Activated CD8-positive, alpha-beta memory T cell treated with anti-CD3 and anti-CD28 coated beads, Interleukin-2, amount 50 U/mL, for 1 hour (primary cell): Measurements from ENCODE around the gene NTMT1.
"Not testable (repeated sequence)": the region's sequence is repeated elsewhere in the genome, so short reads cannot be mapped to it uniquely, and the experiment has no call there.

Experiments used
- DNase-seq: peaks from one replicate; pipeline ENCODE4 v3.0.0-alpha.2; 2020; ENCODE audit errors: extremely low read depth

NTMT1 gene

DNA sequence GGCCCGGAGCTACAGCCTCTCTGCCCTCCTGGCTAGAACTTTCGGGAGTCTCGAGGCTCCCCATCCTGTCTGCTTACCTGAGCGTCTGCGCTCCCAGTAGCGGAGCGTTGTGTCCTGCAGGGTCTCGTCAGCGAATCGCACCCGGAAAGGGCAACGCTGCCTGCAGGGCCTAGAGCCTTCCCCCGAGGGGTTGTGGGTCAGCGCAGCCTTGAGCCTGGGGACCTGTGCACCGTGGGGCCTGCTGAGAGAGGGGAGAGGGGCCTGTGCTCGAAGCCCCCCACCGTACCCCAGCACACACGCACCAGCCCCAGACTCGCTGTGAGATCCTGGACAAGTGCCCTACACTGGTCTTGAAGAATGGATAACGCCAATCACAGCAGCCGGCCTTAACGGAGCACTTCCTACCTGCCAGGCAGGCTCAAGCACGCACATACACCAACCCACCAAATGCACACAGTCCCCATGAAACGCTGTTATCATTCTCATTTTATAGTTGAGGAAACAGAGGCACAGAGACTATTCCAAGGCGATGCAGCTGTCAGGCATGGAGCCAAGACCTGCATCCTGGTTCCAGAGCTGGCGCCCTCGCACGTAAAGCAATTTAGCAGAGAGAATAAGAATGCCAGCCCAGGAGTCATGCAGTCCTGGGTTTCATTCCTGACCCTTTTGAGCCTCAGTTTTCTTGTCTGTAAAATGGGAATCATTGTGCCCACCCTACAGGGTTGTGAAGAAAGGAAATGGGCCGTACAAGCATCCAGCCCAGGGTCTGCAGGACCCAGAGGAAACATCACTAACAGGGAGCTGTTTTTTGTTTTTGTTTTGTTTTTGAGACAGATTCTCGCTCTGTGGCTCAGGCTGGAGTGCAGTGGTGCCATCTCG is 10.3 kb upstream of the NTMT1 start:
- DNase-seq = no peak

DNA sequence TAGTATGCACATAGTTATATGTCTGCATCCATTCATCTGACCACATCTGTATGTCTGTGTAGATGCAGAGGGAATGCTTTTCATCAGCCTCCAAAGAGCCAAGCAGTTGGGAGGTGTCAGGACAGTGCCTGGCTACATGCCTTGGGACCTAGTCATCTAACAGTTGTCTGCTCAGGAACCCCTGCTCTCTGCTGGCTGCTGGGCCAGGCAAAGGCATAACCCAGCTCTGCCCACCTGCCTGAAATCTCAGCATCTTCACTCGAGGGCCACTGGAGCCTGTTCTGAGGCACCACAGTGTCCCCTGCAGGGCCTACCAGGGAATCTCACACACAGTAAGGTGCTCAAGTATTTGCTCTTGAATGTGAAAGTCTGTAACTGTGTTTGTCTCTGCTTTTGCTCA is 8.8 kb upstream of the NTMT1 start:
- DNase-seq = no peak

DNA sequence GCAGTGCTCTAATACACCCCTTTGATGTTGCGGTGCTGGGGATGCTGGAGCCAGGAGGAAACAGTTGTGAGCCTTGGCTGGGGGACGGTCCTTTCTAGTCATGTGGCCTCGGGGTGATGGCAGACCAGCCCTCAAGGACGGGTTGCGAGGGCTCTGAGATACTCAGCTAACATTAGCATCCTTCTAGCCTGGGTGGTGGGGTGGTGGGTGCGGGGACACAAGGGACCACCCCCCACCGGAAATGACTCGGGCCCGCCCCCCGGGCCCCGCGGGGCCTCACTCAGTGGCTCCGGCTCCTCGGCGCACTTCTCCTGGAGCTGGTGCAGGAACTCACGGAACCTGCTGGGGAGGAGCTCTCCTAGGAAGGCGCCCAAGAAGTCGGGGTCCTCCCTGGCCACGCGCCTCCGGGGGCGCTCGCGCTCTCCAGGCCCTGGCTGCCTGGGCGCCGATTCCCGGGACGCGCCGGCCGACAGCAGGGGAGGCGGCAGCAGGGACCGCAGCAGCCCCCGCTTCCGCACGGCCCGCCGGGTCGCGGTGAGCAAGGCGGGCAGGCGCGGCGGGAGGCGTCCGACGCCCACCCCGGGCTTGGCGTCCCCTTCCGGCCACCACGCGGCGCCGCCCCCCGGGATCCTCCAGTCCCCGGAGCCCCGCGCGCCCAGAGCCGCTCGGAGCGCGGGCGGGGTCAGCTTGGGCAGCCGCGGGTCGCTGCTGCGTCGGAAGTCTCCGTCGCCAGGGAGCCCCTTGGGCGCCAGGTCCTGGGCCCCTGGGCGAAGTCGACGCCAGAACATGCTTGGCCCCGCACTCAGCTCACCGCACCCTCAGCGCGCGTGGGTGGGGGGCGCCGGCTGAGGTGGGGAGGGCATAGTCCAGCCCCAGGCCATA is 5.9 kb upstream of the NTMT1 start:
- DNase-seq = no peak

DNA sequence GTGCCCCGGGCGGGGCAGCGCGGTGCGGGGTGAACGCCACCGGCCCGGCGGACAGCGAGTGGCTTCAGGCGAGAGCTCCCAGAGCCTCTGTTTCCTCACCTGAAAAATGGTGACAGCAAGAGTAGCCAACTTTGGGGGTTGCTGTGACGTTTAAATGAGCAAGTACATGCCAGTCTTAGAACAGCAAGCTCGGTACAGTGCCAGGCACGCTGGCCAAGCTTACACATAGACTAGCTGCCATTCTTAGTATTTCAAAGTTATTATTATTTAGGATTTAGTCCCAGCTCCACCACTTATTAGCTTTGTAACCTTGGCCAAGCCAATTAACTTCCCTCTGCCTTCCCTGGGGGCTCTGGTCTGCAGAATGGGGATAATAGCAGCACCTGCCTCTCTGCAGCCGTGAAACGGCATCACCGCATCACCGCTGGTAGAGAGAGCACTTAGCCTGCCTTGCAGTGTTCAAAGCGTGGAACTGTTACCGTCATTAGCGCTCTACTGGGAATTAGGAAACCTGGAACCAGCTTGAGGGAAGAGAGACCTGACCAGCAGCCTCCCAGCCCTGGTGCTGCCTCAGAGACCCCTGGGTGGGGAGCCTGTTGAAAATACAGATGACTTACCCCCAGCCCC is 5.2 kb upstream of the NTMT1 start, which contains the start of gene C9orf50:
TSS of gene C9orf50 (minus strand) at position 433 of the 627 bp plus-strand sequence. CDS start 527 bp downstream, outside the sequence.
- DNase-seq = no peak

DNA sequence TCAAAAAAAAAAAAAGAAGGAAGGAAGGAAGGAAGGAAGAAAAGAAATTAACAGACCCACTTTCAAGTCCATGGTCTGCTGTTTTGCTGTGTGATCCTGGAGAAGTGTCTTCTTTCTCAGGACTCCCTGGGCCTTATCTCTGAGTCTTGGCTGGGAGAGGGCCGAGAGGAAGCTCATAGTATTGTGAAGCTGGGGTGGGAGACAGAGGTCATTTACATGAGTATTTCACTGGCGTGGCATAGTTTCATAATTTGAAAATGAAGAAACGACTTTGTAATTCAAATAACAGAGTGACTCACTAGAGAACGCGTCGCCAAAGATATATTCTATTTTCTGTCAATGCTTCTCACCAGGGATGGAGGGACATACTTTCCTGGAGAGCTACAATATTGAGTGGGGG is 2.6 kb upstream of the NTMT1 start:
- no peak for DNase-seq

DNA sequence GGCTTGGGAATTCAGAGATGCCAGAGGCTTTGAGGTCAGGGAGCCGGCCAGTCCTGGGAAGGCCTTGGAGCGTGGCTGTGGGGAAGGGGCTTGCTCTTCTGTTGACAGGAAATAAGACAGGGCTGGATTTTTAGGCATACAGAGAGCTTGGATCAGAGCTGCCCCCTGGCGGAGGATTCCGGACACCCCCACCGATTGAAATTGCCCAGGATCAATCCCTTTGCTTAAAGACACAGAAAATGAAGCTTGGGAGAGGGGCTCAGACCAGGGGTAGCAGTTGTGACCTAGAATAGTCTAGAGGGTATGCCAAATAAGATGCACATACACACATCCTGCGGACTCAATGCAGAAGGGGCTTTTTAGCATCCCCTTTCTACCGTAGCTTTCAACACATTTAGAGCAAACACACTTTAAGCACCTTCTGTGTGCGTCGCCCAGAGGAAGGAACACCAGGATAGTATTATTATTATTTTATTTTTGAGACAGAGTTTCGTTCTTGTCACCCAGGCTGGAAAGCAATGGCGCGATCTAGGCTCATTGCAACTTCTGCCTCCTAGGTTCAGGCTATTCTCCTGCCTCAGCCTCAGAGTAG is 1.7 kb upstream of the NTMT1 start:
- DNase-seq = no peak

DNA sequence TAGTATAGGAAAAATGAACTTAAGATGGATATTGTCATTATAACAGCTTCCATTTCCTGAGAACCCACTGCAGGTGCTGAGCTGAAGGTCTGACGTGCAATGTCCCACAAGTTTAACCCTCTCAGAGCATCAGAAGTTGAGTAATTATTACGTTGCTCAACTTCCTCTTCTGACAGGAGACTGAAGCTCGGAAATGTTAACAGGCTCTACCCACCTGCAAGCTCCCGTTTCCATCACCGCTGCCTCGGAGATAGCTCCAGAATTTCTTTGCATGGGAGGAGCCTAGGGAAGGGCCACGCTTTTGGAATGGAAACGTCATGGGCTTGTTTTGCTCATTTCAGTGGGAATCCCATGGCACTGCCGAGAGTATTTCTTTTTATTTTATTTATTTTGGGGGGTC is 1.0 kb upstream of the NTMT1 start:
- DNase-seq = no peak

DNA sequence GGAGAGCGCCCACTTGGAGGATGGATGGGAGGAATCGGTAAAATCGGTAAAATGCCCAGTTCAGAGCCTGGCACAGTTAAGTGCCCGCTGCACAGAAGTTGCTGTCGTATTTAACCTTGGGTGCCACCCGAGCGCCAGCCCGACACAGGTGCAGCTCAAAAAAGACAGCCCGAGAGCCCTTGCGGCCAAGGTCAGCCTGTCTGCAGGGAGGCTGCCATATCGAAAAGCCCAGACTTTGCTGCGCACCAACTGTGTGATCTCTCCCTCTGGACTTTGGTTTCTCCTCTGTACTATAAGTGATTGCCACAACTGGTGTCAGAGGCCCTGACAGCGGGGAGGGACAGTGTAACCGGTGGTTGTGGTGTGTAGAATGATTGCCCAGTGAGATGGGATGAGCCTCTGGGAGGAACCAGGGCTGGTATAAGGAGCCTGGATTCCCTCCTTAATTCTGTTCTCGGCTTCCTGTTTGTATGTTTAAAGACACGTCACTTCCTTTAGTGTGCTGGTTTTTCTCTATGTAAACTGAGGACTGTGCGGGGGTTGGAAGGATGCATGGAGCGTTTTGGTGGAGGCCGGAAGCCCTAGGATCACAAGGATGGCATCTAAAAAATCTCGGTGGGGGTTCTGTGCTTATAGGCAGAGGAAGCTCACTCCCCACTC is 792 bp downstream of the NTMT1 start:
- DNase-seq = no peak

DNA sequence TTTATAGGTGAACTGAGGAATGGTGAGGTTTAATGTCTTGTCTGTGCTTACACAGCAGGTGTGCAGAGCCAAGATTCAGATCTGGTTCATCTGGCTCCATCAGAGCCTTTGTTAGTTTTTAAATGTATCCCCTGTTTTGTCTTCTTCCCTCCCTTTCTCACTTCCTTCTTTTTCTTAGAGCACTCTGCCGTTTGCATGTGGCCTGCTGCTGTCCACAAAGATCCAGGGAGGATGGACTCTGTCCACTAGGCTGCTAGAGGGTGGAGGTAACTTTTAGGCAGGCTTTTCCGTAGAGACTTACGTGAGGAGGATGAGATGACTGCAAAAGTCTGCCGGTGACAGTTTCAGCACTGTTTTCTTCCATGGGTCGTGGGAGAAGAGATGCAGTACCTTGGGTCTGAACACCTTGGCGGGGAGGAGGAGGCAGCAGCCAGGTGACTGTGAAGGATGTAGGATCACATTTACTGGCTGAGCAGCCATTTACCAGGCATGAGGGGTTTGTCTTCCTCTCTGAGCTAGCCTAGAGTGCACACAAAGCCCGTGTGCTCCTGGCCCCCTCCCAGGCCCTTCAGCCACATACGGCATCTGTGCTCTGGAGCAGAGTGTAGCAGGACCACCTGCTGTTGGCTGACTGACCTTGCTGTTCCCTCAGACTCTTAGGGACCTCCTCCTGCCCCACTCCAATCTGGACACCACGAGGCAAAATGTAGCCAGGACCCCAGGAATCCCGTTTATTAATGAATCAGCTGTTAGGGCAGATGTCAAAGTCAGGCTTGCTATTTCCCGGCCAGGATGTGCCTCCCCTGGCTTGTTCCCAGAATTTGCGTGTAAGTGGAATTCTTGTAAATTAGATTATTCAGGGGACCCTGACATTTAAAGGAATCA is 1.8 kb downstream of the NTMT1 start:
- DNase-seq = no peak

DNA sequence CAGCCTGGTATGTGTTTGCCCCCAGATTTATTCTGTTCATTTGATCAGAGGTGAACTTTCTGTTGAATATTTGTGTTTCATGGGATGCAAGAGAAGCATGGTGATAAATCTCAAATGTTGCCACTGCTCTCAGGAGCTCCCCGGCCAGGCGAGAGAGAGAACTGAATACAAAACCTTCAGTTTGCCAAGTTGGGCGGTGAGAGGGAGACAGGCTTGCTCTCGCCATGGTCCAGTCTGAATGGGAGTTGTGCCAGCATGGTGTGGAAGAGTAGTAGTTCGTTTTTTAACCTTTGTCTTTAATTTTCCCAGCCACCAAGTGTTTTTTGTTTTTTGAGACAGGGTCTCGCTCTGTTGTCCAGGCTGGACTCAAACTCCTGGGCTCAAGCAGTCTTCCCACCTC is 2.7 kb downstream of the NTMT1 start:
- DNase-seq = no peak

DNA sequence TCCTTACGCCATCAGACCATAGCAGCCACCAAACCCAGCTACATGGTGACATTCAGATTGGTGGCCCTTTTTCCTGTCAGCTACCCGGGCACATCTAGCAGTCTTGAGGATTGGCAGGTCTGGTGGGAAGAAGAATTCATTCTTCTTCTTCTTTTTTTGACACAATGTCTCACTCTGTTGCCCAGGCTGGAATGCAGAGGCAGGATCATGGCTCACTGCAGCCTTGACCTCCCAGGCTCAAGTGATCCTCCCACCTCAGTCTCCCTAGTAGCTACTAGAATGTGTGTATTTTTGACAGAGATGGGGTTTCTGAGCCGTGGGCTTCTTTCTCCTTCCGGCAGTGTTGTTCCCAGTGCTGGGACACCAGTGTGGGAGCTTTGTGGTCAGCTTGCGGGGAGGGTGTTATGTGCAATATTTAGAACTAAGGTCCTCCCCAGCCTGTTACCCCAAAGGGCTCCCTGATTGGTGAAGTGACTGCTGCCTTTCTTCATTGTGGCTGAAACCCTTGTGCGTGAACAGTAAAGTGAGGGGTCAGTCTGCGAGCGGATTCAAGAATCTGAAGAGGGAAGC is 3.4 kb downstream of the NTMT1 start:
- DNase-seq = no peak

DNA sequence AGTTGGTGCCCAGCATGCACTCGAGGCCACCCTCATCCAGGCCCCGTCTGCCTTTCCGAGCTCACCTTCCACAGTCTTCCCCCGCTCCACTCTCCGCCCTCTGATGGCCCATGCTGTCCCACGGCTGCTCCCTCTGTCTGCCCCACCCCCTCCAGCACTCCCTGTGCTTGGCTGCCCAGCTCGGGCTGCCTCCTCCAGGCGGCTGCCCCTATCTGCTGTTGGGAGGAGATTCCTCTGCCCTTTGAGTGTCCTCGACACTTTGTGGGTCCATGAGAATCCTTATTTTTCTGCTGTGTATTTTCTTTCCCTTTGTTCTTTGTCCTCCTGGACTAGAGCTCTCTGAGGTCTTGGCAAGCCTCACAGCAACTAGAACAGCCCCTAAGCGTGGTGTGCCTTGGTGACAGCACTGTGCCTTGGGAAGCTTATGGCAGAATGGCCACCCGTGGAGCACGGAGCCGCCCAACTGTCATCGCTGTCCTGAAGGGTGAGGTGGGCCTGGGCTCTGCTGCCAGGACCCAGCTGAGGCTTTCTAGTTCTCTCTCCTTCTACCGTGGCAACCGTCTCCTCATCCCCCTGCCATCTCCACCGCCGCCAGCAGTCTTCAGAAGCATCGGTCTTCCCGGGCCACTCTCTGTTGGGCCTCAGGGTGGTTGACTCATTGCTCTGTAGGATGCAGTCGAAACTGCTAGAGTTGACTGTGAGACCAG is 5.2 kb downstream of the NTMT1 start:
- no peak for DNase-seq

DNA sequence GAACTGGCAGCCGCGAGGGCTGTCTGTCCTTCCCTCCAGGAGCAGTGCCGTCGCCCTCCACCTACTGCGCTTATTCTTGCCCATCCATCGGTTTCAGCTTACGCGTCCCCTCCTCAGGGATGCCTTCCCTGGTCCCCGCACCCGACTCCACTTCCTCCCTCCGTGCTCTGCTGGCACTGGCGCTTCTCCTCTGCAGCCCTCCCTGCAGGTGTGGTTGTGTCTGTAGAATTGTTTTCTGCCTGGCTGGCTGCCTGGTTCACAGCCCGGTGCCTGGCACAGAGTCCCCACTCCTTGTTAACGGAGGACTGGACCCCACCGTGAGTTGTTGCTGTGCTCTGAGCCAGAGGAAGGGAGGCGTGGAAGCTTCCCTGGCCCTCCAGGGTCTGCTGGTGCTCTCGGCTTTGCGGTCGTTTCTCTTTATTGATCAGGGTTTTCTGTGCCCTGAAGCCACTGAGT is 5.7 kb downstream of the NTMT1 start:
- DNase-seq = no peak

DNA sequence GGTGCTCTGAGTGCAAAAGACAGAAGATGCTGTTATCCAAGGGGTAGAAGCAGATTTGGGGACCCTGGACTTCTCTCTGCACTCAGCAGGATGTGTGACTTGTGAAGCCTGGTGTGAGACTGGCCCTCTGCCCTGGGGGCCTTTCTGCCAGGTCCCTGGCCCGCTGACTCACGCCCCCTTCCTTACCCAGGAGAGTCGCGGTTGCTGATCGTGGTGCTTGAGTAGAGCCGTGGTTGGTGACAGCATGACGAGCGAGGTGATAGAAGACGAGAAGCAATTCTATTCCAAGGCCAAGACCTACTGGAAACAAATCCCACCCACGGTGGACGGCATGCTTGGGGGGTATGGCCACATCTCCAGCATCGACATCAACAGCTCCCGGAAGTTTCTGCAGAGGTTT is 6.5 kb downstream of the NTMT1 start:
- DNase-seq = no peak

DNA sequence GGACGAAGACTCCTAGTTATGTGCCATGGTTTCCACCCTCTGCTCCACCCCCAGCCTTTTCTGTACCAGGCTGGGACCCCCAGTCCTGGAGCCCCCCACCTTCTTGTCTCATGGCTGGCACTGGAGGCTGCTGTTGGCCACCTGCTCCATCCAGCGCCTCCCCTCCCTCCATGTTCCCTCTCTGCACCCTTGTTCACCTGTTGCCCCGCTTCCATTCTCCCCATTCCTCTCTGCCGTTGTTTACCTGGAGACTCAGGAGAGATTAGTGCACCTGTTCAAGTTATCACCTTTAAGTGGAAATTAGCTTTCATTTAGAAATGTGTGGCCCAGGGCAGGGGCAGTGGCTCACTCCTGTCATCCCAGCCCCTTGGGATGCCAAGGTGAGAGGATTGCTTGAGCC is 7.2 kb downstream of the NTMT1 start:
- DNase-seq = no peak

DNA sequence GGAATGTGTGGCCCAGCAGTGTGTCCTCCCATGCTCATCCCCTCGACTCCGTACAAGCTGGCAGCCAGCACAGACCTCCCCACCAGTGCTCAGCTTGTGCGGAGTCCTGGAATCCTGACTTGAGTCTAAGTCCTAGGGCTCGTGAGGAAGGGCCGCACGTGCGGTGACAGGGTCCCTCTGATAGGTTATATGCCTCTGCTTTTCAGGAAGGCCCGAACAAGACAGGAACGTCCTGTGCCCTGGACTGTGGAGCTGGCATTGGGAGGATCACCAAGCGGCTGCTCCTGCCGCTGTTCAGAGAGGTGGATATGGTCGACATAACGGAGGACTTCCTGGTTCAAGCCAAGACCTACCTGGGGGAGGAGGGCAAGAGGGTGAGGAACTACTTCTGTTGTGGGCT is 7.9 kb downstream of the NTMT1 start:
- DNase-seq = no peak

DNA sequence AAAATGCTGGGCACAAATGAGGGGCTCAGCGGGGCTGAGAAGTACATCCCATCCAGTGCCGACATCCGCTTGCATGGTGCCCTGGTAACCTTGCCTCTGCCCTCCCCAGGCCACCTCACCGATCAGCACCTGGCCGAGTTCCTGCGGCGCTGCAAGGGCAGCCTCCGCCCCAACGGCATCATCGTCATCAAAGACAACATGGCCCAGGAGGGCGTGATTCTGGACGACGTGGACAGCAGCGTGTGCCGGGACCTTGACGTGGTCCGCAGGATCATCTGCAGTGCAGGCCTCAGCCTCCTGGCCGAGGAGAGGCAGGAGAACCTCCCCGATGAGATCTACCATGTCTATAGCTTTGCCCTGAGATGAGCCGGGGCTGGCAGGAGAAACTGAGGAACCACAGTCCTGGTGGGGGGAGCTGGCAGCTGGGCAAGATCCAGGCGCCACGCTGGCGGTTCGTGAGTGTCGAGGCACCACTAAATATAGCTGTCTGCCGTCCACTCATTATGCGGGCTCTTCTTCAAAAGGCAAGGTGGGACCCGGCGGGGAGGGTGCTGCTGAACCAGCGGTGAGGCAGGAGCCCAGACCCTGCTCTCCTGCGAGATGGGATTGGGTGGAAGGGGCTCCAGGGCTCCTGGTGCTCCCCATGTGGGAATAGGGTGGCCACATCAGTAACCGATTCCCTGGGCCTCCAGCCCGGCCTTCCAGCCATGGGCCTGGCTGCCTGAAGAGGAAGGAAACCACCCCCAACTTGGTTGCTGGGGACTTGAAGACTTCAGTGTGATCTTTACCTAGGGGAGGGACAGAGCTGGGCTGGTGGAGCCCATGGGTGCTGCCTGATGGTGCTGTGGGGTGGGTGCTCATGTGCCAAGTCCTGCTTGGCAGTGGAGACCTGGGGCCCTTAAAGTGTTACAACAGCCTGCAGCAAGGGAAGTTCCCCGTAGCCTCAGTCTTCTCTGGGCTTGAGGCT is 9.4 kb downstream of the NTMT1 start:
- no peak for DNase-seq

DNA sequence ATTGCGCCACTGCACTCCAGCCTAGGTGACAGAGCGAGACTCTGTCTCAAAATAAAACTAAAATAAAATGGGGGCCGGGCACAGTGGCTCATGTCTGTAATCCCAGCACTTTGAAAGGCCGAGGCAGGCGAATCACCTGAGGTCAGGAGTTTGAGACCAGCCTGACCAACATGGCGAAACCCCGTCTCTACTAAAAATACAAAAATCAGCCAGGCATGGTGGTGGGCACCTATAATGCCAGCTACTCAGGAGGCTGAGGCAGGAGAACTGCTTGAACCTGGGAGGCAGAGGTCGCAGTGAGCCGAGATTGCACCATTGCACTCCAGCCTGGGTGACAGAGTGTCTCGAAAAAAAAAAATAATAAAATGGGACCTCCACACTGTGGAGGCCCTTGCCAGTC is 10.4 kb downstream of the NTMT1 start:
- DNase-seq = not testable (repeated sequence)
